Fibroblast of skin of back (primary cell): ENCODE data around the gene PRKN.
A peak's percentile ranks its signal among the peaks of the same experiment; 100 is the strongest.

Source experiments
- DNase-seq: peaks from one replicate; pipeline ENCODE4 v3.0.0-alpha.2; 2013

PRKN gene

GRCh38 chr6:161631676-161632194 lies 1095.8 kb downstream of the PRKN start:
- DNase-seq = peak; percentile 96

GRCh38 chr6:161630674-161631073 lies 1096.9 kb downstream of the PRKN start:
- peak; percentile 90 for DNase-seq

- DNase-seq = no peak
Observed at GRCh38 chr6:161626132-161626676, 1101.4 kb downstream of the PRKN start.

- no peak for DNase-seq
Observed at GRCh38 chr6:161624111-161624510, 1103.5 kb downstream of the PRKN start.

- DNase-seq = no peak
Observed at GRCh38 chr6:161622779-161623178, 1104.8 kb downstream of the PRKN start.

- peak; percentile 75 for DNase-seq
Observed at GRCh38 chr6:161618831-161619454, 1108.6 kb downstream of the PRKN start.

- DNase-seq = no peak
Observed at GRCh38 chr6:161613711-161614110, 1113.9 kb downstream of the PRKN start.

- no peak for DNase-seq
Observed at GRCh38 chr6:161608771-161609170, 1118.8 kb downstream of the PRKN start.

- DNase-seq = no peak
Observed at GRCh38 chr6:161607696-161608297, 1119.8 kb downstream of the PRKN start.

GRCh38 chr6:161602359-161602758 lies 1125.2 kb downstream of the PRKN start:
- no peak for DNase-seq

GRCh38 chr6:161598896-161599295 lies 1128.7 kb downstream of the PRKN start:
- no peak for DNase-seq

GRCh38 chr6:161596807-161597520 lies 1130.6 kb downstream of the PRKN start:
- DNase-seq = no peak

GRCh38 chr6:161594412-161594811 lies 1133.2 kb downstream of the PRKN start:
- DNase-seq = peak; percentile 19

- no peak for DNase-seq
Observed at GRCh38 chr6:161590961-161591627, 1136.5 kb downstream of the PRKN start.

GRCh38 chr6:161586887-161587286 lies 1140.7 kb downstream of the PRKN start:
- DNase-seq = no peak

- no peak for DNase-seq
Observed at GRCh38 chr6:161584621-161585340, 1142.8 kb downstream of the PRKN start.

GRCh38 chr6:161584051-161584450 lies 1143.5 kb downstream of the PRKN start:
- DNase-seq = peak; percentile 24

GRCh38 chr6:161583584-161583983 lies 1144.0 kb downstream of the PRKN start:
- peak; percentile 40 for DNase-seq

GRCh38 chr6:161578478-161578877 lies 1149.1 kb downstream of the PRKN start:
- DNase-seq = no peak

GRCh38 chr6:161575523-161576254 lies 1151.9 kb downstream of the PRKN start:
- no peak for DNase-seq

GRCh38 chr6:161568885-161569456 lies 1158.6 kb downstream of the PRKN start:
- no peak for DNase-seq
